Mesenchymal stem cell (in vitro differentiated cells and primary cell): ENCODE data around the gene PNMA8C.
"Not testable (repeated sequence)": the region's sequence is repeated elsewhere in the genome, so short reads cannot be mapped to it uniquely, and the experiment has no call there.

Experiments used
- DNase-seq: peaks from one replicate; pipeline ENCODE4 v3.0.0-alpha.2; 2013
- H2AFZ ChIP-seq: one replicate; pipeline ENCODE4 v1.6.1; 2013; ENCODE audit warnings: low read depth, mild to moderate bottlenecking, control low read depth, inconsistent platforms, low read length, moderate library complexity
- H2AK5ac ChIP-seq: 2 replicates; pipeline ENCODE4 v1.6.1; 2013; ENCODE audit warnings: low read length, moderate library complexity, mild to moderate bottlenecking, inconsistent platforms; ENCODE audit not compliant: severe bottlenecking
- H2BK120ac ChIP-seq: one replicate; pipeline ENCODE4 v1.6.1; 2013; ENCODE audit warnings: low read depth, mild to moderate bottlenecking, inconsistent platforms, low read length, moderate library complexity
- H2BK12ac ChIP-seq, 2 experiments: one replicate each; pipeline ENCODE4 v1.6.1; 2013; ENCODE audit warnings: inconsistent platforms in 2 of 2, low read length in 2 of 2, mild to moderate bottlenecking in 2 of 2, moderate library complexity in 2 of 2, control low read depth in 1 of 2
- H2BK15ac ChIP-seq: one replicate; pipeline ENCODE4 v1.6.1; 2013; ENCODE audit warnings: mild to moderate bottlenecking, low read depth, inconsistent platforms; ENCODE audit not compliant: poor library complexity, severe bottlenecking
- H2BK5ac ChIP-seq: 2 replicates; pipeline ENCODE4 v1.6.1; 2013; ENCODE audit warnings: low read depth, mild to moderate bottlenecking, low read length, control low read depth, inconsistent platforms; ENCODE audit not compliant: poor library complexity, severe bottlenecking
- H3K14ac ChIP-seq, 2 experiments: one replicate each; pipeline ENCODE4 v1.6.1; 2013; ENCODE audit warnings: inconsistent platforms in 2 of 2, low read length in 2 of 2, control low read depth in 1 of 2, mild to moderate bottlenecking in 1 of 2, moderate library complexity in 1 of 2
- H3K18ac ChIP-seq, 2 experiments: one replicate each; pipeline ENCODE4 v1.6.1; 2013; ENCODE audit warnings: inconsistent platforms in 2 of 2, low read length in 2 of 2, control low read depth in 1 of 2, low read depth in 1 of 2, mild to moderate bottlenecking in 1 of 2
- H3K23ac ChIP-seq, 2 experiments: one replicate each; pipeline ENCODE4 v1.6.1; 2013; ENCODE audit warnings: inconsistent platforms in 2 of 2, low read length in 2 of 2, mild to moderate bottlenecking in 2 of 2, moderate library complexity in 2 of 2, control low read depth in 1 of 2
- H3K27ac ChIP-seq: 2 replicates; pipeline ENCODE4 v1.5.1; 2013; ENCODE audit warnings: mild to moderate bottlenecking, moderate library complexity, low read length, control low read depth, inconsistent platforms; ENCODE audit not compliant: poor library complexity, severe bottlenecking
- H3K27me3 ChIP-seq, 2 experiments: 2 replicates each; pipeline versions ENCODE4 v1.6.1 to v1.7.0; 2013; ENCODE audit warnings: low read length in 2 of 2, mild to moderate bottlenecking in 2 of 2, moderate library complexity in 2 of 2, control low read depth in 1 of 2, inconsistent platforms in 1 of 2; ENCODE audit not compliant: control insufficient read depth in 1 of 2, insufficient read depth in 1 of 2
- H3K36me3 ChIP-seq, 2 experiments: 2 replicates each; pipeline versions ENCODE4 v1.6.1 to v1.7.0; 2013; ENCODE audit warnings: low read length in 2 of 2, control low read depth in 1 of 2, inconsistent platforms in 1 of 2, low read depth in 1 of 2, mild to moderate bottlenecking in 1 of 2; ENCODE audit not compliant: insufficient read depth in 2 of 2, control insufficient read depth in 1 of 2
- H3K4ac ChIP-seq, 2 experiments: one replicate each; pipeline ENCODE4 v1.6.1; 2013; ENCODE audit warnings: inconsistent platforms in 2 of 2, low read length in 2 of 2, mild to moderate bottlenecking in 2 of 2, moderate library complexity in 2 of 2, control low read depth in 1 of 2, low read depth in 1 of 2
- H3K4me1 ChIP-seq: 2 replicates; pipeline ENCODE4 v1.6.1; 2013; ENCODE audit warnings: low read depth, low read length, control low read depth; ENCODE audit not compliant: control insufficient read depth, insufficient read depth
- H3K4me2 ChIP-seq: 2 replicates; pipeline ENCODE4 v1.6.1; 2013; ENCODE audit warnings: low read length, mild to moderate bottlenecking, inconsistent platforms; ENCODE audit not compliant: poor library complexity, severe bottlenecking
- H3K4me3 ChIP-seq, 2 experiments: 2 replicates each; pipeline versions ENCODE4 v1.5.1 to v1.7.0; 2013; ENCODE audit warnings: low read length in 2 of 2, mild to moderate bottlenecking in 2 of 2, control low read depth in 1 of 2, low read depth in 1 of 2; ENCODE audit not compliant: insufficient read depth in 1 of 2
- H3K79me1 ChIP-seq: replicated peaks from 2 replicates; pipeline ENCODE4 v1.6.1; 2013; ENCODE audit warnings: mild to moderate bottlenecking, control low read depth, low read length, inconsistent platforms; ENCODE audit not compliant: poor library complexity, severe bottlenecking
- H3K9ac ChIP-seq: 2 replicates; pipeline ENCODE4 v1.7.0; 2013; ENCODE audit warnings: mild to moderate bottlenecking, low read length, moderate library complexity
- H3K9me3 ChIP-seq: 2 replicates; pipeline ENCODE4 v1.7.0; 2013; ENCODE audit warnings: mild to moderate bottlenecking, low read length; ENCODE audit not compliant: control insufficient read depth
- H4K8ac ChIP-seq: one replicate; pipeline ENCODE4 v1.6.1; 2013; ENCODE audit warnings: inconsistent platforms, mild to moderate bottlenecking, low read length, moderate library complexity
- H4K91ac ChIP-seq: one replicate; pipeline ENCODE4 v1.6.1; 2013; ENCODE audit warnings: mild to moderate bottlenecking, low read length, inconsistent platforms
- WGBS: methylation state at CpG from one replicate; pipeline ENCODE4 v1.1.7; 2013; ENCODE audit warnings: mixed read lengths; 5-methylcytosine and 5-hydroxymethylcytosine counted together

PNMA8C gene

GRCh38 chr19:46420056-46420455, 8.7 kb downstream of the PNMA8C start:
- DNase-seq, result no peak
- Histone ChIP-seq H3K9ac (no peak overlapping the region), H2BK120ac (no peak overlapping the region), H3K36me3 (no peaks in the 10 kb centered on the region), H3K4me3 (no peak overlapping the region), H3K9me3 (no peaks in the 10 kb centered on the region), H2BK12ac (no peak overlapping the region), H2BK5ac (no peak overlapping the region), H3K23ac (no peak overlapping the region), H2AFZ (no peak overlapping the region), H3K14ac (no peak overlapping the region), H3K27me3 (peaks cover 0 to 4% of the 10 kb centered on the region in 2 experiments), H4K91ac (no peak overlapping the region), H3K79me1 (no peaks in the 10 kb centered on the region), H2AK5ac (no peak overlapping the region), H2BK15ac (no peak overlapping the region), H3K4me1 (peaks cover 8% of the 10 kb centered on the region), H4K8ac (no peak overlapping the region), H3K27ac (no peak overlapping the region), H3K4me2 (no peak overlapping the region), H3K4ac (no peak overlapping the region), H3K18ac (no peak overlapping the region)
- WGBS, result 92% methylated on average over 7 of the region's 7 CpGs

- H3K79me1 ChIP-seq, result peaks cover 18% of the 10 kb centered on the region
- H3K9me3 ChIP-seq, H3K14ac ChIP-seq: not testable (repeated sequence)
Measured at GRCh38 chr19:46415804-46416709, 12.7 kb downstream of the PNMA8C start.

GRCh38 chr19:46414899-46415298, 13.8 kb downstream of the PNMA8C start:
- not testable (repeated sequence) for H3K9me3 ChIP-seq, H2AFZ ChIP-seq, H3K14ac ChIP-seq, H3K23ac ChIP-seq, H3K4me2 ChIP-seq, H3K18ac ChIP-seq, H3K4me3 ChIP-seq, H3K27ac ChIP-seq, DNase-seq, H4K91ac ChIP-seq, H3K9ac ChIP-seq, H2BK5ac ChIP-seq, H2BK120ac ChIP-seq
- H2BK12ac ChIP-seq, result peak overlapping the region in 1 of 2 experiments; percentile 18
- 98% methylated on average over 22 of the region's 22 CpGs for WGBS
- peaks cover 22% of the 10 kb centered on the region for H3K79me1 ChIP-seq
- peak overlapping the region in 1 of 2 experiments; percentile 3 for H3K4ac ChIP-seq
- H2BK15ac ChIP-seq, result peak overlapping the region; percentile 35
- H4K8ac ChIP-seq, result peak overlapping the region; percentile 77
- H2AK5ac ChIP-seq, result peak overlapping the region; percentile 63
- peaks cover 40% of the 10 kb centered on the region for H3K4me1 ChIP-seq
- peaks cover 0 to 16% of the 10 kb centered on the region in 2 experiments for H3K36me3 ChIP-seq
- H3K27me3 ChIP-seq, result peaks cover 0 to 29% of the 10 kb centered on the region in 2 experiments

More at GRCh38 chr19:46415804-46416709, 12.7 kb downstream of the PNMA8C start:
- H3K18ac ChIP-seq, result peak overlapping the region in 1 of 2 experiments; percentile 28
- 25% methylated on average over 40 of the region's 53 CpGs for WGBS
- peaks cover 0 to 32% of the 10 kb centered on the region in 2 experiments for H3K27me3 ChIP-seq
- H2BK15ac ChIP-seq, H3K36me3 ChIP-seq, H3K23ac ChIP-seq, H4K91ac ChIP-seq, H2AFZ ChIP-seq, H2AK5ac ChIP-seq: not testable (repeated sequence)
- peak overlapping the region; percentile 87 for H3K9ac ChIP-seq
- H4K8ac ChIP-seq, result peak overlapping the region; percentile 59
- peak overlapping the region; percentile 92 for H2BK5ac ChIP-seq
- peak overlapping the region; percentile 76 for H2BK120ac ChIP-seq
- H3K4me3 ChIP-seq, result peak overlapping the region in 1 of 2 experiments; percentile 77
- peak overlapping the region; percentile 94 for H3K27ac ChIP-seq
- H3K4me2 ChIP-seq, result peak overlapping the region; percentile 86
- DNase-seq, result peak; percentile 91
- H3K4me1 ChIP-seq, result peaks cover 34% of the 10 kb centered on the region
- H2BK12ac ChIP-seq, result peak overlapping the region in 1 of 2 experiments; percentile 72
- peak overlapping the region in 1 of 2 experiments; percentile 80 for H3K4ac ChIP-seq
